GM18502 (cell line): ENCODE measurements around the gene EVC2.

ENCODE experiments used
- ATAC-seq: cut with Tn5 transposase; IDR thresholded peaks from one replicate; pipeline ENCODE4 v1.9.1; 2021; ENCODE audit warnings: mild to moderate bottlenecking; ENCODE audit not compliant: unreplicated experiment, poor library complexity

EVC2 gene

GRCh38 chr4:5575941-5576340 lies 132.4 kb downstream of the EVC2 start:
- no peak for ATAC-seq

DNA sequence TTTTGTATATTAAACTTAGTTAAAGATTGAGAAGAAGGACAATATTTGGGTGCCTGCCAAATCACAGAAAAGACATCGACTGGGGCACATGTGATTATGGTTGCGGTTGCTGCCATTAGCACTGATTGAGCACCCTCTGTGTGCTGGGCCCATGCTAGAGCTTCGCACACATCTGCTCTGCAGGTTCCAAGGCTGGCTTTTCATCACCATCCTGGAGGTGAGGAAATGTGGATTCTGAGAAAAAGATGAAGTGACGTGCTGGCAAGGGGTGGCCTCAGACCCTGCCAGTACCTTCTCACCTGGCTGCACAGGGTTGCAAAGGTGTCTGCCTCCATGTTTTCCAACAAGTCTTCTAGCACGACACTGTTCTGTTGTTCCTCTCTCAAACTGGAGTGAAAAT lies 134.0 kb downstream of the EVC2 start:
- no peak for ATAC-seq

DNA sequence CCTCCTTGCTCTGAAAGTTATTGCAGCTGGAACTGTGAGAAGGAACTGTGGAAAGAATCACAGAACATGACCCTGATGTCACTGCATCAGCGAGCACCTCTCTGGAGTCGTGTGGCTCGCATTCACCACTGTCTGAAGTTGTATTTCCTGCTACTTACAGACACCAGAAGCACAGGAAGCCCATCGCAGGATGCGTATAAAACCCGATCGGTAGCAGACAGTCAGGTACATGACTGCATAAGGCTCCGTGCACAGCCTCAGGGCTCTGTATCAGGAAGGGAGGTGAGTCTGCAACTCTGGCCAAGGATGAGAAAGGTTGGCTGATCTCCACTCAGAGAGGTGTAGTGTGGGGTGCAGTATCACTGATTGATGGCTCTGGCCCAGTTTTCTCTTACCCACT lies 134.4 kb downstream of the EVC2 start:
- ATAC-seq, result no peak

DNA sequence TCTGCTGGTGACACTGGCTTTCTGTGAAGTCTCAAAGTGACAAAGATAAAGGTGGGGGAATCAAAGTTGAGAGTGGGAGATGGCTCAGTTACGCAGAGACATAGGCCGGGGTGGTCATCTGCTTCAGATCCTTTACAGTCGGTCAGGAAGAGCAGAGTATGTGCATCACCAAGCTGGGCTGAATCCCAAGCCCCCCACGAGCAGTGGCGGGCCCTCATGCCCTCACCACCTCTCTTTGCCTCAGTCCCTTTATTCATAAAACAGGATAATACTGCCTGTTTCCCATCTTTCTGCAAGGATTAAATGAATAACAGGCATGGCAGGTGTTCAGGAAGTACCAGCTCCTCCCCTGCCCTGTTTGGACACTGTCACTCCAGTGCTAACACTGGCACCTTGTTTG lies 135.6 kb downstream of the EVC2 start:
- ATAC-seq, result no peak

DNA sequence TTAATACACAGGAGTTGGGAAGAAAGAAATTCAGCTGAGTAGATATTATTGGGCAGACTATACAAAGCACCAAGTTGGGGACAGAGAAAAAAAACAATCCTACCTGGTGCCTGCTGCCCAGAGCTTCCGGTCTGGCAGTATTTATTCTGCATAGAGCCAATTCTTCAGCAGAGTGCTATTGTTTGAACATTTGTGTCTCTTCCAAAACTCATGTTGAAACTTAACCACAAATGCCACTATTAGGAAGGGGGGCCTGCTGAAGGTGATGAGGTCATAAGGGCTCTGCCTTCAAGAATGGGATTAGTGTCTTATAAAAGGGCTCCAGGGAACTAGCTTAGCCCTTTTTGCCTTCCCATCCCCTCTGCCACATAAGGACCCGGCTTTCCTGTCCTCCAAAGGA lies 136.2 kb downstream of the EVC2 start:
- no peak for ATAC-seq

GRCh38 chr4:5571646-5572045 lies 136.7 kb downstream of the EVC2 start:
- ATAC-seq, result no peak

DNA sequence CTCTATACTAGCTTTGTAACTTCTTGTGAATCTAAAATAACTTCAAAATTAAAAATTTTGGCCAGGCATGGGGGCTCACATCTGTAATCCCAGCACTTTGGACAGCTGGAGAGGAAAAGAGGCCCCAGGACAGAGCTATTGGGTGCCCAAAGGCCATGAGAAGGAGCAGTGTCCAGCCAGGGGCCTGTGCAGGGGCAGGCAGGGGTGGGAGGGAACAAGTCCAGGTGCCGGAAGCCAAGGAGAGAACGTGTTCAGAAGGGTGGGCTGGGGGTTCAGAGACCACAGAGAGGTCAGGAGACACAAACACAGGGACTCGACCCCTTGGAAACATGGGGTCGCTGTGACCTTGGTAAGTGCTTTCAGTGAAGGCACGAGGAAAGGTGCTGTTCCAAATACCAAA lies 138.9 kb downstream of the EVC2 start:
- no peak for ATAC-seq

GRCh38 chr4:5568931-5569330 lies 139.4 kb downstream of the EVC2 start:
- no peak for ATAC-seq

- ATAC-seq, result no peak
These were observed 140.0 kb downstream of the EVC2 start for GRCh38 chr4:5568336-5568735.

DNA sequence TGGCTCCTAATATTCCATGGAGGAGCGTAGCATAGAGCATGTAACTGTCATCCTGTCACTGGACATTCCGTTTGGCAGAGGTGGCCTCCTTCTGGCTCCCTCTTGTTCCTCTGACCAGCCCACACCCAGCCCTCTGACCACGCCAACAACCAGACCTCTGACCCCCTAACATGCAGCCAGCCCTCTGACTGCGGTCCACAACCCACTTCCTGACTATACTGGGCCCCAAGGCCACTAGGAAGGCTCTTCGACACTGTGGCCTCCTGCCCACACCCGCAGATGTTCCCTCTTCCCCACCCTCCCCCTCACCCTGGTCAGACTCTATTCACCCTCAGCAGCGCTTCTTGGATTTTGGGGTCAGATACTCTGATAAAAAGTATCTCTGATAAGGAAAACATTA lies 141.4 kb downstream of the EVC2 start:
- no peak for ATAC-seq

DNA sequence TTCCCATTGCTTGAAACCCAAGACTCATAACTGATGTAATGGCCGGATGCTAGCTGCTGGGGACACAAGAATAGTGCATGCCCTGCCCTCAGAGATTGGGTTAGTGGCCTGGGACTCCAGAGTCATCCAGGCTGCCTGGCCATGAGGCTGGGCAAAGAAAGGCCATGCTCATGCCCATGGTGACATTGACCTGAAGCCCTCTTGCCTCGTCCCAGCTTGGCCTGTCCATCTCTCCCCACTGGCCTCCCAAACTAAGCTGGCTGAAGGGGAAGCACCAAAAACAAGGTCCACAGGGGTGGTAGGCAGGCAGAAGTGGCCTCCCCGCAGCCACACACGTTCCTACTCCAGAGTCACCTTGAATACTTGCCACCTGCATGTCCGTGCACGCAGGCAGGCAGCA lies 141.8 kb downstream of the EVC2 start:
- ATAC-seq, result no peak

- ATAC-seq, result no peak
These were observed 144.5 kb downstream of the EVC2 start for GRCh38 chr4:5563856-5564255.

DNA sequence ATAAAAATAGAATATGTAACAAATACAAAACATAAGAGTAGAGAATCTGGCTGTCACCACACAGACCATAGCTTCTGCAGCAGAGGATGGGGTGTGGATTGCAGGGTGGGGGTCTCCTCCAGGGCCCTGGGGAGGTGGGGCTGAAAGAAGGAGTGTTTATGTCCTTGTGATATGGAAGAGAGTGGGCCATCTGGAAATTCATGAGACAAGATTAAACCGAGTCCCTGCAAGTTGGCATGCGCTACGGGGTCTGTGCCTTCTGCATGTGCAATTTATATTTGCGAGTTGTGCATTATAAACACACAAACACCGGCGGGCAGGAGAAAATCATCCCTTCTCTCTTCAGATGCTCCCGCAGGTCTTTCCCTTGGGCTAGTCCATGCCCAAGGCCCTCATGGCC lies 145.9 kb downstream of the EVC2 start:
- no peak for ATAC-seq

DNA sequence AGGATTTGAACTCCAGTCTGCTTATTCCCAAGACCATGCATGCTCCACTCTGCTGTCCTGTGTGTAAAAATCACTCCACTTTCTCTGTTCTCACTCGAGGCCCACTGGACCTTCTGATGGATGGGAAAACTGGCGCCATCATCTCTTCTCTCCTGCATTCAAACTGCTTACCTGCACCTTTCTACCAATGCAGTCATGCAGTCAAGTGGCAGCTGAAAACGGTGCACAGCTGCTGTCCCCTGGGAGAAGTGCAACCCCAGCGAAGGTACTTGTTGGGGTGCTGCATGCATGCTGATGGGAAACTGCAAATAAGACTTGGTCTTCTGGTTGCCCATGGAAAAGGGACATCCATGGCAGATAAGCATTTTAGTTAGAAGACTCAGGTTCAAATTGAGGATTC lies 147.1 kb downstream of the EVC2 start:
- no peak for ATAC-seq

DNA sequence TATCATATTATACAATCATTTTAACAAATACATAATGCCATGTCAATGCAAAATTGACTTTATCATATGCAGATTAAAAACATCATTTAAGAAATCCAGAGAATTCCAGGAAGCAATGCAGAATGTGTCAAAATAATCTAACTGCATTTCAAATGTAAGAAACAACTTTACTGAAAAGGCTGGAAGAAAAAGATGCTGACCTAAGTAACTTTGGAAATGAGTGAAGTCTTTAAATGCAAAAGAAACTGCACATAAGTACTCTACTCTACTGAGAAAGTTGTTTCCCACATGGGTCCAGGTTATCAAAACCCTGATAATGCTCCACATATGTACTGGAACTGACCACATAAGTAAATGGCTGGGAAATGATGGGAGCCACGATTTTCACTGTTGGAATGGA lies 149.9 kb downstream of the EVC2 start:
- no peak for ATAC-seq

GRCh38 chr4:5554376-5554775 lies 154.0 kb downstream of the EVC2 start:
- no peak for ATAC-seq

GRCh38 chr4:5553801-5554200 lies 154.6 kb downstream of the EVC2 start:
- ATAC-seq, result no peak

GRCh38 chr4:5552451-5552850 lies 155.9 kb downstream of the EVC2 start:
- ATAC-seq, result no peak

- ATAC-seq, result no peak
These were observed 160.6 kb downstream of the EVC2 start for GRCh38 chr4:5547651-5548249.

DNA sequence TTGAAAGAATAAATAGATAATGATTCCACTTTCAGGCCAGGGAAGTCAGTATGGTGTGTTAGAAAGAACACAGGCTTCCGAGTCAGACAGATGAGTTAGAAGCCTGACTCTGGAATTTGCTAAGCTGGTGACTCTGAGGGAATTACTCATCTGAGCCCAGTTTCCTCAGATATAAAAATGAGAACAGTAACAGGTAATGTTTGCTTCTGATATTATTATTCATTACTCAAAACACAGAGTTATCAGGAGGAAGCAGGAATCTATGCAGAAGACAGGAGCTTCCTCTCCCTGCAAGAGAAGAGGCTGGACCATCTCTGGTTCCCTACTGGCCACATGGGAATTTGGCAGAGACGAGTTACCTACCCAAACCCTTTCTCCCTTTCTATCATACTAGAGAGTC lies 163.1 kb downstream of the EVC2 start:
- ATAC-seq, result no peak

DNA sequence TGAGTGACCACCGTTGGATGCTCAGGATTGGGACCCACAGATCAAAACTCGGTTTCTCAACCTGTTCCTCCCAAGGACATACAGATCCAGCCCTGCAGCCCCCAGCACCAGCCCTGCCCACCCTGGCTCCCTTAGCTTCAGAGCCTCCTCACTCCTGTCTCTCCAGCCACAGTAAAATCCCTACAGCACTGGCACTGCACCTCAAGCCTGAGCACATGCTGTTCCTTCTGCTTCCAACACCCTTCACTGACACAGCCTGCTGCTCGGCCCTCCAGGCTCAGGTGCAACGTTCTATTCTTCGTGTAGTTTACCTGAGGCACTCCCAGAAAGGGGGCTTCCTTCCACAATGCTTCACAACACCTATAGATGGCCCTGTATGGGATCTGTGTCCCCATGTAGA lies 163.6 kb downstream of the EVC2 start:
- ATAC-seq, result no peak

DNA sequence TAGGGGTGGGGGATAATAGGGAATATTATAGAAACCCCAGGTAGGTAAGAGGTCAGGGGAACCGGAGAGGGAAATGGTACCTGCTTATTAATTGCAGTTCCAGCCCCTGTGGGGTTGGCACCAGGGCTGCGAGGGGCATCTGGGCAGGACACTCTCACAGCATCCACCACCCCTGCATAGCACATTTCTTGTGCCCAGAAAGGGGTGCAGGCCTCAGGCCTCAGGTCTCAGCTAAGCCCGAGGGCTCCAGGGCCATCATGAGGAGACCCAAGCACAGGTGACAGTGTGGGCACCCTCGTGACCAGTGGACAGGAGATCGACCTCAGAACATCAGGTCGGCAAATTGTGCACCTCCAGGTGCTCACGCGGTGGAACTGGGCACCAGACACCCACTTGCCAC lies 164.7 kb downstream of the EVC2 start:
- ATAC-seq, result no peak

DNA sequence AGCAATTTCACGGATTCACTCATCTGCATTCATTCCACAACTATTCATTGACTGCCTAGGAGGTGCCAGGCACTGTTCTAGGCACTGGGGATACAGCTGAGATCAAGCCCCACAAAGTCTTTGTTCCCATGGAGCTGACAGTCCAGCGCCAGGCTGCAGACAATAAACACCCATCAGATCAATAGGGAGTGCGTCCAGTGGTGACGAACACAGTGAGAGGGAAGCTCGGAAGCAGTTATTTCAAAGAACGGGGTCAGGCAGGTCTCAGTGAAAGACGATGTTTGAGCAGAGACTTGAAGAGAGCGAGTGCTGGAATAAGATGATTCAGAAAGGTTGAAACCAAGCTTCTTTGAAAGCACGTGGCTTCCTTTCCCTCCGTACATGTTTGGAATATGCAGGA lies 167.2 kb downstream of the EVC2 start:
- ATAC-seq, result no peak
